ENCODE data around the gene CCDC126.

DNA sequence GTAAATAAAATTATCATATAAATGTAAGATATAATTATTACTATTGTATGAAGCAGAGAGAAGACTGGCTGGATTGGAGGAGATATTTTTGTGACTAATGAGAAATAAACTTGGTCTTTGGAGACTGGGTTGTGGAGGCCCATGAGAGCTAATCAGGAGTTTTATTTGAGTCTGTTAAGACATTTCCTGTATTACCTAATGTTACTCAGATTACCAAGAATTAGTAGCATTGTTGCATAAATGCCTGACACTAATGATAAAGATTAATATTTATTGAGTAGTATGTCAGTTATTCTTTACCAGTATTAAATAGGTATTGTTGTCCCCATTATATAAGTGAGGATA, 7.1 kb downstream of the CCDC126 start:
- TF ChIP-seq GABPA (tag; conservative IDR thresholded peaks at IDR 0.05; ENCODE audit: low read depth), result no peak
- TF ChIP-seq, protein P1, sequence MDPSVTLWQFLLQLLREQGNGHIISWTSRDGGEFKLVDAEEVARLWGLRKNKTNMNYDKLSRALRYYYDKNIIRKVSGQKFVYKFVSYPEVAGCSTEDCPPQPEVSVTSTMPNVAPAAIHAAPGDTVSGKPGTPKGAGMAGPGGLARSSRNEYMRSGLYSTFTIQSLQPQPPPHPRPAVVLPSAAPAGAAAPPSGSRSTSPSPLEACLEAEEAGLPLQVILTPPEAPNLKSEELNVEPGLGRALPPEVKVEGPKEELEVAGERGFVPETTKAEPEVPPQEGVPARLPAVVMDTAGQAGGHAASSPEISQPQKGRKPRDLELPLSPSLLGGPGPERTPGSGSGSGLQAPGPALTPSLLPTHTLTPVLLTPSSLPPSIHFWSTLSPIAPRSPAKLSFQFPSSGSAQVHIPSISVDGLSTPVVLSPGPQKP (CRISPR knock-in tag; IDR thresholded peaks at IDR 0.05), result no peak
- TF ChIP-seq ZNF398 (CRISPR knock-in tag; IDR thresholded peaks at IDR 0.05), result no peak
- no peak for TF ChIP-seq MAX (CRISPR knock-in tag; IDR thresholded peaks at IDR 0.05)
- TF ChIP-seq, protein P2, sequence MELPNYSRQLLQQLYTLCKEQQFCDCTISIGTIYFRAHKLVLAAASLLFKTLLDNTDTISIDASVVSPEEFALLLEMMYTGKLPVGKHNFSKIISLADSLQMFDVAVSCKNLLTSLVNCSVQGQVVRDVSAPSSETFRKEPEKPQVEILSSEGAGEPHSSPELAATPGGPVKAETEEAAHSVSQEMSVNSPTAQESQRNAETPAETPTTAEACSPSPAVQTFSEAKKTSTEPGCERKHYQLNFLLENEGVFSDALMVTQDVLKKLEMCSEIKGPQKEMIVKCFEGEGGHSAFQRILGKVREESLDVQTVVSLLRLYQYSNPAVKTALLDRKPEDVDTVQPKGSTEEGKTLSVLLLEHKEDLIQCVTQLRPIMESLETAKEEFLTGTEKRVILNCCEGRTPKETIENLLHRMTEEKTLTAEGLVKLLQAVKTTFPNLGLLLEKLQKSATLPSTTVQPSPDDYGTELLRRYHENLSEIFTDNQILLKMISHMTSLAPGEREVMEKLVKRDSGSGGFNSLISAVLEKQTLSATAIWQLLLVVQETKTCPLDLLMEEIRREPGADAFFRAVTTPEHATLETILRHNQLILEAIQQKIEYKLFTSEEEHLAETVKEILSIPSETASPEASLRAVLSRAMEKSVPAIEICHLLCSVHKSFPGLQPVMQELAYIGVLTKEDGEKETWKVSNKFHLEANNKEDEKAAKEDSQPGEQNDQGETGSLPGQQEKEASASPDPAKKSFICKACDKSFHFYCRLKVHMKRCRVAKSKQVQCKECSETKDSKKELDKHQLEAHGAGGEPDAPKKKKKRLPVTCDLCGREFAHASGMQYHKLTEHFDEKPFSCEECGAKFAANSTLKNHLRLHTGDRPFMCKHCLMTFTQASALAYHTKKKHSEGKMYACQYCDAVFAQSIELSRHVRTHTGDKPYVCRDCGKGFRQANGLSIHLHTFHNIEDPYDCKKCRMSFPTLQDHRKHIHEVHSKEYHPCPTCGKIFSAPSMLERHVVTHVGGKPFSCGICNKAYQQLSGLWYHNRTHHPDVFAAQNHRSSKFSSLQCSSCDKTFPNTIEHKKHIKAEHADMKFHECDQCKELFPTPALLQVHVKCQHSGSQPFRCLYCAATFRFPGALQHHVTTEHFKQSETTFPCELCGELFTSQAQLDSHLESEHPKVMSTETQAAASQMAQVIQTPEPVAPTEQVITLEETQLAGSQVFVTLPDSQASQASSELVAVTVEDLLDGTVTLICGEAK (IDR thresholded peaks at IDR 0.05), result no peak
- TF ChIP-seq, protein P2 (CRISPR knock-in tag; IDR thresholded peaks at IDR 0.05), result no peak
- TF ChIP-seq ZNF133 (CRISPR knock-in tag; IDR thresholded peaks at IDR 0.05), result no peak
- no peak for TF ChIP-seq EZH2 (IDR thresholded peaks at IDR 0.05; ENCODE audit: borderline replicate concordance, low read depth, low read length)
- no peak for TF ChIP-seq E4F1 (CRISPR knock-in tag; IDR thresholded peaks at IDR 0.05; ENCODE audit: borderline replicate concordance)
- TF ChIP-seq HDGF (IDR thresholded peaks at IDR 0.05), result no peak
- TF ChIP-seq FOXP1 (CRISPR knock-in tag; IDR thresholded peaks at IDR 0.05), result no peak
- TF ChIP-seq TRIM28 (IDR thresholded peaks at IDR 0.05), result no peak
- no peak for TF ChIP-seq SRSF9 (IDR thresholded peaks at IDR 0.05; ENCODE audit: borderline replicate concordance, low read depth, low read length)
